Panc1 (cell line): ENCODE measurements around the gene ZC3H18. TPM values are rescaled to one million over a fixed set of nuclear protein-coding genes. Genes with fewer than 3 reads are reported as not detected.
A peak's percentile ranks its signal among the peaks of the same experiment; 100 is the strongest.

Experiments used
- ATAC-seq: fragments of 200-7000 bp; cut with Tn5 transposase; 2 replicates; pipeline ENCODE4 v1.9.1; 2020; ENCODE audit warnings: mild to moderate bottlenecking, moderate library complexity
- BruUV-seq: library from RNA; stranded (reverse); fragments of 400-500 nt; replicated peaks from 2 replicates; lab custom pipeline; 2021; lab: Mats Ljungman, UMichigan
- CTCF ChIA-PET: fragments of 300-600 bp; sonication (Branson Sonifier 250); formaldehyde crosslinking; loops from one replicate; lab custom pipeline; 2022; ENCODE audit warnings: antibody characterized with exemption; lab: Charles Lee
- POLR2A ChIA-PET: fragments of 300-600 bp; sonication (Branson Sonifier 250); formaldehyde crosslinking; loops from one replicate; lab custom pipeline; 2022; ENCODE audit warnings: antibody characterized with exemption; lab: Charles Lee
- DNase-seq: peaks from one replicate; pipeline ENCODE4 v3.0.0-alpha.2; 2010; ENCODE audit warnings: low read depth, low spot score
- H3K27ac ChIP-seq: 2 replicates; pipeline ENCODE4 v1.5.1; 2011; ENCODE audit warnings: mild to moderate bottlenecking, low read length, inconsistent platforms
- H3K27me3 ChIP-seq: fragments of 200-500 bp; sonication (Bioruptor generic); 2 replicates; pipeline ENCODE4 v1.6.0; 2014; ENCODE audit warnings: low read length, inconsistent platforms; ENCODE audit not compliant: control insufficient read depth, insufficient read depth
- H3K36me3 ChIP-seq: fragments of 200-500 bp; sonication (Bioruptor generic); 2 replicates; pipeline ENCODE4 v1.5.1; 2014; ENCODE audit warnings: inconsistent platforms, mild to moderate bottlenecking, low read length, moderate library complexity; ENCODE audit not compliant: control insufficient read depth, insufficient read depth
- H3K4me1 ChIP-seq: 2 replicates; pipeline ENCODE4 v1.5.1; 2011; ENCODE audit warnings: inconsistent platforms, mild to moderate bottlenecking, low read length, moderate library complexity; ENCODE audit not compliant: control insufficient read depth, insufficient read depth
- H3K4me3 ChIP-seq, 2 experiments: 2 replicates each; pipeline ENCODE4 v1.5.1; 2011 to 2012; ENCODE audit warnings: low read depth in 2 of 2, low read length in 2 of 2, mild to moderate bottlenecking in 2 of 2, inconsistent platforms in 1 of 2, moderate library complexity in 1 of 2
- H3K9me3 ChIP-seq: fragments of 200-500 bp; sonication (Bioruptor generic); 2 replicates; pipeline ENCODE4 v1.5.1; 2014; ENCODE audit warnings: low read depth, mild to moderate bottlenecking, inconsistent platforms, low read length, moderate library complexity; ENCODE audit not compliant: control insufficient read depth, insufficient read depth
- CTCF ChIP-seq: fragments of 450-650 bp; IDR thresholded peaks from 2 replicates; pipeline ENCODE4 v1.5.1; 2017; ENCODE audit warnings: mild to moderate bottlenecking
- POLR2AphosphoS5 ChIP-seq: IDR thresholded peaks from 2 replicates; pipeline ENCODE4 v1.6.1; 2012; ENCODE audit warnings: mild to moderate bottlenecking, low read depth, low read length, moderate library complexity
- REST ChIP-seq, 2 experiments: IDR thresholded peaks; 2 replicates each; pipeline ENCODE4 v1.6.1; 2011 to 2012; ENCODE audit warnings: low read depth in 2 of 2, control low read depth in 1 of 2, low read length in 1 of 2, mild to moderate bottlenecking in 1 of 2, moderate library complexity in 1 of 2; ENCODE audit not compliant: insufficient read depth in 1 of 2
- SIN3A ChIP-seq: IDR thresholded peaks from 2 replicates; pipeline ENCODE4 v1.6.1; 2012; ENCODE audit warnings: low read depth, mild to moderate bottlenecking, low read length, moderate library complexity, borderline replicate concordance; ENCODE audit not compliant: insufficient read depth
- TCF7L2 ChIP-seq: IDR thresholded peaks from 2 replicates; pipeline ENCODE4 v1.6.1; 2011; ENCODE audit warnings: mild to moderate bottlenecking, low read depth, low read length, inconsistent platforms
- in situ Hi-C: cut with HindIII; loops from 2 replicates; pipeline ENCODE4 v1.10.0; 2016; ENCODE audit warnings: low sequenced_read_pairs, low pct_unique_long_range_greater_than_20kb
- intact Hi-C: fragments of 100-400 bp; cut with micrococcal nuclease; formaldehyde crosslinking; loops from one replicate; pipeline ENCODE4 v1.10.0; 2022; ENCODE audit not compliant: unreplicated experiment
- total RNA-seq: library from RNA; stranded (reverse); gene quantifications from one replicate; pipeline ENCODE4 v1.2.1, GENCODE V29; 2021; ENCODE audit not compliant: unreplicated experiment

ZC3H18 gene
- total RNA-seq, 1 experiment from 2014 or later, result 45.9 TPM

GRCh38 chr16:88630941-88631340 is 60.7 kb downstream of the ZC3H18 start:
- Histone ChIP-seq H3K27me3 (no peaks in the 10 kb centered on the region), H3K27ac (no peak overlapping the region), H3K9me3 (no peaks in the 10 kb centered on the region), H3K4me1 (no peaks in the 10 kb centered on the region), H3K4me3 (no peak overlapping the region), H3K36me3 (no peaks in the 10 kb centered on the region)
- intact Hi-C loops (no loop called here), in situ Hi-C loops (no loop called here)
- TF ChIP-seq CTCF (no peak), TCF7L2 (no peak), POLR2AphosphoS5 (no peak), REST (IDR thresholded peaks at IDR 0.05; ENCODE audit: insufficient read depth in 1 of 2, low read depth in 2 of 2, low read length in 1 of 2) (no peak), SIN3A (no peak)
- ATAC-seq, result no peak
- CTCF ChIA-PET, result no interaction called here
- no peak for DNase-seq
- no TSS peak for BruUV-seq
- POLR2A ChIA-PET, result no interaction called here

- Histone ChIP-seq H3K9me3 (no peaks in the 10 kb centered on the region), H3K4me3 (no peak overlapping the region), H3K4me1 (no peaks in the 10 kb centered on the region), H3K36me3 (no peaks in the 10 kb centered on the region), H3K27ac (no peak overlapping the region), H3K27me3 (no peaks in the 10 kb centered on the region)
- POLR2A ChIA-PET, result no interaction called here
- CTCF ChIA-PET, result no interaction called here
- DNase-seq (no peak), ATAC-seq (no peak)
- TF ChIP-seq REST (IDR thresholded peaks at IDR 0.05; ENCODE audit: insufficient read depth in 1 of 2, low read depth in 2 of 2, low read length in 1 of 2) (no peak), POLR2AphosphoS5 (no peak)
- in situ Hi-C loops, result no loop called here
- BruUV-seq, result TSS peak; percentile 96
- intact Hi-C loops, result no loop called here
Observed at GRCh38 chr16:88631384-88631783, 61.2 kb downstream of the ZC3H18 start.
